ENCODE results near the gene GPR34.

The GPR34 gene

GRCh38 chrX:41732260-41732659 is 43.5 kb downstream of the GPR34 start:
- Mint-ChIP-seq H3K27me3 (ENCODE audit: low read depth) (no peaks in the 10 kb centered on the region), H3K36me3 (ENCODE audit: low read depth) (peaks cover 3% of the 10 kb centered on the region), H3K4me1 (ENCODE audit: low read depth) (peaks cover 28% of the 10 kb centered on the region), H3K9me3 (no peaks in the 10 kb centered on the region), H3K4me3 (no peak overlapping the region), H3K27ac (no peak overlapping the region)
- DNase-seq (ENCODE audit: low spot score): no peak

- DNase-seq (ENCODE audit: low spot score): peak; percentile 22
- peak overlapping the region; percentile 67 for H3K27ac Mint-ChIP-seq
- H3K9me3 Mint-ChIP-seq: no peaks in the 10 kb centered on the region
- peak overlapping the region; percentile 54 for H3K4me3 Mint-ChIP-seq
- H3K27me3 Mint-ChIP-seq (ENCODE audit: low read depth): no peaks in the 10 kb centered on the region
- H3K36me3 Mint-ChIP-seq (ENCODE audit: low read depth): peaks cover 3% of the 10 kb centered on the region
- H3K4me1 Mint-ChIP-seq (ENCODE audit: low read depth): peaks cover 29% of the 10 kb centered on the region
Observed at GRCh38 chrX:41733939-41734338, 45.2 kb downstream of the GPR34 start.

- Mint-ChIP-seq H3K27ac (peak overlapping the region; percentile 67), H3K9me3 (no peaks in the 10 kb centered on the region), H3K4me3 (peak overlapping the region; percentile 54), H3K36me3 (ENCODE audit: low read depth) (peaks cover 3% of the 10 kb centered on the region), H3K27me3 (ENCODE audit: low read depth) (no peaks in the 10 kb centered on the region), H3K4me1 (ENCODE audit: low read depth) (peaks cover 29% of the 10 kb centered on the region)
- DNase-seq (ENCODE audit: low spot score): no peak
Observed at GRCh38 chrX:41734530-41734929, 45.8 kb downstream of the GPR34 start.

- peaks cover 3% of the 10 kb centered on the region for H3K36me3 Mint-ChIP-seq (ENCODE audit: low read depth)
- no peak overlapping the region for H3K4me3 Mint-ChIP-seq
- peak; percentile 19 for DNase-seq (ENCODE audit: low spot score)
- H3K9me3 Mint-ChIP-seq: no peaks in the 10 kb centered on the region
- H3K27ac Mint-ChIP-seq: peak overlapping the region; percentile 70
- peaks cover 29% of the 10 kb centered on the region for H3K4me1 Mint-ChIP-seq (ENCODE audit: low read depth)
- H3K27me3 Mint-ChIP-seq (ENCODE audit: low read depth): no peaks in the 10 kb centered on the region
Observed at GRCh38 chrX:41737065-41737464, 48.3 kb downstream of the GPR34 start.

GRCh38 chrX:41739871-41740270 is 51.1 kb downstream of the GPR34 start:
- Mint-ChIP-seq H3K27me3 (ENCODE audit: low read depth) (no peaks in the 10 kb centered on the region), H3K4me3 (no peak overlapping the region), H3K4me1 (ENCODE audit: low read depth) (peaks cover 26% of the 10 kb centered on the region), H3K9me3 (no peaks in the 10 kb centered on the region), H3K27ac (no peak overlapping the region), H3K36me3 (ENCODE audit: low read depth) (peaks cover 13% of the 10 kb centered on the region)
- no peak for DNase-seq (ENCODE audit: low spot score)

All from T-helper 2 cell treated with Interferon-gamma antibody and Interleukin-4, amounts not matched to agents 5 μg/mL and 100 μg/mL, for 36 hours (primary cell).